CD4-positive, alpha-beta T cell (primary cell): ENCODE data around the gene MEGF10. TPM values are rescaled to one million over a fixed set of nuclear protein-coding genes. Genes with fewer than 3 reads are reported as not detected.

Experiments
- ATAC-seq: fragments of 200-7000 bp; cut with Tn5 transposase; one replicate; pipeline ENCODE4 v1.10.0; 2022; ENCODE audit warnings: mild to moderate bottlenecking; ENCODE audit not compliant: poor library complexity
- CTCF ChIA-PET: fragments of 350-600 bp; sonication (Branson Sonifier 250); formaldehyde crosslinking; loops from one replicate; lab custom pipeline; 2021; ENCODE audit warnings: antibody characterized with exemption, inconsistent platforms; lab: Charles Lee
- POLR2A ChIA-PET: fragments of 350-600 bp; sonication (Branson Sonifier 250); formaldehyde crosslinking; loops from one replicate; lab custom pipeline; 2021; ENCODE audit warnings: antibody characterized with exemption, inconsistent platforms; lab: Charles Lee
- DNase-seq, 14 experiments: peaks; one replicate each; pipeline ENCODE4 v3.0.0-alpha.2; 2013 to 2020; ENCODE audit warnings: mixed read lengths in 2 of 14
- H3K27ac ChIP-seq, 2 donors: one replicate each; pipeline versions ENCODE4 v1.5.1 to v1.7.0; 2013; ENCODE audit warnings: low read length in 2 of 2, low read depth in 1 of 2, mild to moderate bottlenecking in 1 of 2
- H3K27me3 ChIP-seq, 2 experiments: 1 replicate in 1 of 2; 2 replicates in 1 of 2; pipeline versions ENCODE4 v1.6.1 to v1.7.0; 2013; ENCODE audit warnings: low read length in 2 of 2, control low read depth in 1 of 2, mild to moderate bottlenecking in 1 of 2, moderate library complexity in 1 of 2; ENCODE audit not compliant: insufficient read depth in 2 of 2, control insufficient read depth in 1 of 2
- H3K36me3 ChIP-seq: one replicate; pipeline ENCODE4 v1.6.1; 2013; ENCODE audit warnings: low read length, control low read depth; ENCODE audit not compliant: insufficient read depth
- H3K4me1 ChIP-seq: one replicate; pipeline ENCODE4 v1.6.1; 2013; ENCODE audit warnings: low read length, control low read depth; ENCODE audit not compliant: insufficient read depth
- H3K4me3 ChIP-seq: one replicate; pipeline ENCODE4 v1.5.1; 2013; ENCODE audit warnings: mild to moderate bottlenecking, low read length, moderate library complexity
- H3K9me3 ChIP-seq, 2 experiments: 1 replicate in 1 of 2; 2 replicates in 1 of 2; pipeline versions ENCODE4 v1.6.1 to v1.7.0; 2013; ENCODE audit warnings: low read length in 2 of 2, mild to moderate bottlenecking in 2 of 2, control low read depth in 1 of 2, moderate library complexity in 1 of 2; ENCODE audit not compliant: control insufficient read depth in 1 of 2, insufficient read depth in 1 of 2
- H3K27ac Mint-ChIP-seq: one replicate; pipeline ENCODE4 v1.8.0; 2020; ENCODE audit warnings: mixed read lengths
- H3K27me3 Mint-ChIP-seq: one replicate; pipeline ENCODE4 v1.8.0; 2021; ENCODE audit warnings: mixed read lengths
- H3K36me3 Mint-ChIP-seq: one replicate; pipeline ENCODE4 v1.8.0; 2021; ENCODE audit warnings: low read depth, mixed read lengths
- H3K4me1 Mint-ChIP-seq: one replicate; pipeline ENCODE4 v1.8.0; 2021; ENCODE audit warnings: low read depth, mixed read lengths
- H3K4me3 Mint-ChIP-seq: one replicate; pipeline ENCODE4 v1.8.0; 2020; ENCODE audit warnings: mild to moderate bottlenecking, mixed read lengths
- H3K9me3 Mint-ChIP-seq: one replicate; pipeline ENCODE4 v1.8.0; 2020; ENCODE audit warnings: mixed read lengths
- intact Hi-C, 2 experiments: fragments of 100-400 bp; cut with DNase I in 1 of 2; cut with micrococcal nuclease in 1 of 2; formaldehyde crosslinking; loops; one replicate each; pipeline versions ENCODE4 v1.15.1 to v1.9.0; 2023 to 2025; cut with DNase I, micrococcal nuclease
- total RNA-seq, 174 experiments: library from RNA in 2 of 174; stranded (reverse) in 2 of 174; gene quantifications; one replicate each; pipeline ENCODE4 v1.2.3 and lab custom pipeline; 2021 to 2026
- TF ChIP-seq, protein P1 (sequence below): fragments of 200-600 bp; IDR thresholded peaks from one replicate; pipeline ENCODE4 v1.8.0; 2022; ENCODE audit warnings: antibody characterized with exemption, mild to moderate bottlenecking

The MEGF10 gene
- total RNA-seq, 2 experiments from 2014 or later, result not detected

DNA sequence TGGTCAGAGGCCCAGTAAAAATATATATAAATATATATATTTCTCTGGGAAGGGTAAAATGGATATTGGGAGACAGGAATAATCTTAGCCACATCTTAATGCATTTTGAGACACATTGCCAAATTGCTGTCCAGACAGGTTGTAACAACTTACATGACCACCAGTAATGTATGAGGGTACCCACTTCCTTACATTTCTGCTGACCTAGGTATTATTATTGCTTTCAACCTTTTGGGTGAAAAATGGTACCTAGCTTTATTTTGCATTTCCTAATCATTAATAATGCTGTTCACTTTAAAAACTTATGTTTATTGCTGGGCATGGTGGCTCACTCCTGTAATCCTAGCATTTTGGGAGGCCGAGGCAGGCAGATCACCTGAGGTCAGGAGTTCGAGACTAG is 61.5 kb downstream of the MEGF10 start:
- Histone ChIP-seq H3K27ac (no peak overlapping the region), H3K4me3 (no peak overlapping the region), H3K4me1 (no peaks in the 10 kb centered on the region), H3K9me3 (no peaks in the 10 kb centered on the region), H3K27me3 (peaks cover 0 to 3% of the 10 kb centered on the region in 2 experiments), H3K36me3 (no peaks in the 10 kb centered on the region)
- POLR2A ChIA-PET, result no interaction called here
- ATAC-seq (no peak), DNase-seq (no peak)
- H3K4me1 Mint-ChIP-seq, result no peaks in the 10 kb centered on the region
- no peaks in the 10 kb centered on the region for H3K36me3 Mint-ChIP-seq
- H3K4me3 Mint-ChIP-seq, result no peak overlapping the region
- CTCF ChIA-PET, result no interaction called here
- TF ChIP-seq, protein P1, sequence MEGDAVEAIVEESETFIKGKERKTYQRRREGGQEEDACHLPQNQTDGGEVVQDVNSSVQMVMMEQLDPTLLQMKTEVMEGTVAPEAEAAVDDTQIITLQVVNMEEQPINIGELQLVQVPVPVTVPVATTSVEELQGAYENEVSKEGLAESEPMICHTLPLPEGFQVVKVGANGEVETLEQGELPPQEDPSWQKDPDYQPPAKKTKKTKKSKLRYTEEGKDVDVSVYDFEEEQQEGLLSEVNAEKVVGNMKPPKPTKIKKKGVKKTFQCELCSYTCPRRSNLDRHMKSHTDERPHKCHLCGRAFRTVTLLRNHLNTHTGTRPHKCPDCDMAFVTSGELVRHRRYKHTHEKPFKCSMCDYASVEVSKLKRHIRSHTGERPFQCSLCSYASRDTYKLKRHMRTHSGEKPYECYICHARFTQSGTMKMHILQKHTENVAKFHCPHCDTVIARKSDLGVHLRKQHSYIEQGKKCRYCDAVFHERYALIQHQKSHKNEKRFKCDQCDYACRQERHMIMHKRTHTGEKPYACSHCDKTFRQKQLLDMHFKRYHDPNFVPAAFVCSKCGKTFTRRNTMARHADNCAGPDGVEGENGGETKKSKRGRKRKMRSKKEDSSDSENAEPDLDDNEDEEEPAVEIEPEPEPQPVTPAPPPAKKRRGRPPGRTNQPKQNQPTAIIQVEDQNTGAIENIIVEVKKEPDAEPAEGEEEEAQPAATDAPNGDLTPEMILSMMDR, result no peak
- H3K27ac Mint-ChIP-seq, result no peak overlapping the region
- no peaks in the 10 kb centered on the region for H3K9me3 Mint-ChIP-seq
- intact Hi-C loops, result no loop called here
- H3K27me3 Mint-ChIP-seq, result peaks cover 15% of the 10 kb centered on the region

DNA sequence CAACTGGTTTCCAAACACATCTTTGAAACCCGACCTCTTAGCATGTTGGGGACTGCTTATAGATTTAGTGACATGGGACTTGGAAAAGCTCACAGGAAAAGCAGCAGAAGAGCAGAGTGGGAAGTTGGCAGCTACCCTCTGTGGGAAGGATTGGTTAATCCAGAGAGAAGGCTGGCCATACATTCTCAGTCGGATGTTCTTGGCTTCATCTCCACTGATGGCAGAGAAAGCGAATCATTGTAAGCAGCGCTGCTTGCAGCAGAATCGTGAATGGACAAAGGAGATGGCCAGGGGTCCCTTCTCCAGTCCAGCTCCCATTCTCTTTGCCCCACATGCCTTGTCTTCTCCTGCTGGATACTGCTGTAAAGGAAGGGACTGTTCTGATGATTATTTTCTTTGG is 62.7 kb downstream of the MEGF10 start:
- H3K36me3 ChIP-seq, result no peaks in the 10 kb centered on the region
- Mint-ChIP-seq H3K9me3 (no peaks in the 10 kb centered on the region), H3K27ac (no peak overlapping the region), H3K4me3 (no peak overlapping the region), H3K36me3 (no peaks in the 10 kb centered on the region), H3K27me3 (peaks cover 15% of the 10 kb centered on the region), H3K4me1 (no peaks in the 10 kb centered on the region)
- ChIA-PET POLR2A (no interaction called here), CTCF (no interaction called here)
- H3K27me3 ChIP-seq, result peaks cover 0 to 3% of the 10 kb centered on the region in 2 experiments
- no peaks in the 10 kb centered on the region for H3K4me1 ChIP-seq
- TF ChIP-seq, protein P1, result no peak
- ATAC-seq, result no peak
- intact Hi-C loops, result no loop called here
- no peak overlapping the region for H3K4me3 ChIP-seq
- no peaks in the 10 kb centered on the region for H3K9me3 ChIP-seq
- H3K27ac ChIP-seq, result no peak overlapping the region
- DNase-seq, result no peak

DNA sequence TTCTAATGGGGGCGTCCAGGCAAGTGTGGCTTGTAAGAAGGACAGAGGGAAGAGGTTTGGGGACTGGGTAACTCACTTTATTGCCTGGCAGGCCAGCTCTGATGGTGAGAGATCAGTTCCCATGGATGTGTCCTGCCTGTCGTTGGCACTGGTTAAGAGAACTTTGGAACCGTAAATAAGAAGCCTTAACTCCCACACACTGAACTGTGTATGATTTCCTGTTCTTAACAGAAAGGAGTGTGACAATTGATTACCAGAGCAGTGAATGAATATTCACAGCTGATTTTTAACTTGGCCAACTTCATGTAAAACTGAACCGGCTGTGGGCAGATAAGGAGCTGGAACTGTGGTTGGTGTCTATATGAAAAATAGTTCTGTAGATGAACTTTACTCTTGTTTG is 63.2 kb downstream of the MEGF10 start:
- TF ChIP-seq, protein P1, result no peak
- Histone ChIP-seq H3K9me3 (no peaks in the 10 kb centered on the region), H3K36me3 (no peaks in the 10 kb centered on the region), H3K4me3 (no peak overlapping the region), H3K27ac (no peak overlapping the region), H3K27me3 (peaks cover 0 to 3% of the 10 kb centered on the region in 2 experiments), H3K4me1 (no peaks in the 10 kb centered on the region)
- Mint-ChIP-seq H3K36me3 (no peaks in the 10 kb centered on the region), H3K27me3 (peaks cover 15% of the 10 kb centered on the region), H3K4me3 (no peak overlapping the region), H3K9me3 (no peaks in the 10 kb centered on the region), H3K4me1 (no peaks in the 10 kb centered on the region), H3K27ac (no peak overlapping the region)
- ChIA-PET CTCF (no interaction called here), POLR2A (no interaction called here)
- intact Hi-C loops, result no loop called here
- ATAC-seq (no peak), DNase-seq (no peak)
